Daoy (cell line): Measurements from ENCODE around the gene GSTT4. TPM values are rescaled to one million over a fixed set of nuclear protein-coding genes. Genes with fewer than 3 reads are reported as not detected.
A peak's percentile ranks its signal among the peaks of the same experiment; 100 is the strongest.
"Not testable (repeated sequence)": the region's sequence is repeated elsewhere in the genome, so short reads cannot be mapped to it uniquely, and the experiment has no call there.

Experiments used
- DNase-seq: peaks from one replicate; pipeline ENCODE4 v3.0.0-alpha.2; 2015; ENCODE audit warnings: low read depth
- total RNA-seq: library from RNA; depleted of rRNA; stranded (reverse); fragments of >200 nt; shearing (Covaris generic); gene quantifications from 2 replicates; pipeline ENCODE4 v1.2.3, GENCODE V29; 2014; rRNA removed

GSTT4 gene
- total RNA-seq, 1 experiment from 2014 or later = not detected

- not testable (repeated sequence) for DNase-seq
Measured at GRCh38 chr22:23952794-23953405, 52.4 kb downstream of the GSTT4 start.

DNA sequence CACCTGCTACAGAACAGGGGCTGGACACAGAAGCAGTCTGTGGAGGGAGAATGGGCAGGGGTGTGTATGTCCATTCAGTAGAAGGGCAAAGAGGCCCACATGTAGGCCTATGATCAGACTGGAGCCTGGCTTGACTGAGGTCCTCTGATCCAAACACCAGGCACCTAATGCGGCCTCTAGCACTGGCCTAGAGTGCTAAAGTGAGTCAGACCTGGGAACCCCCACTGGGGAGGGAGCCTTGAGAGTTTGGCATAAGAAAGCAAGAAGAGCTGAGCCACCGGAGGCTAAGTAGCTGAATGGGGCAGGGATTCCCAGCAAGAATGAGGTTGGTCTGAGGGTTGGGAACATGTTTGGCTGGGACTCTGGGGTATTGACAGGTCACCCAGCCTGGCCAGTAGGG lies 53.9 kb downstream of the GSTT4 start:
- DNase-seq = peak; percentile 34

DNA sequence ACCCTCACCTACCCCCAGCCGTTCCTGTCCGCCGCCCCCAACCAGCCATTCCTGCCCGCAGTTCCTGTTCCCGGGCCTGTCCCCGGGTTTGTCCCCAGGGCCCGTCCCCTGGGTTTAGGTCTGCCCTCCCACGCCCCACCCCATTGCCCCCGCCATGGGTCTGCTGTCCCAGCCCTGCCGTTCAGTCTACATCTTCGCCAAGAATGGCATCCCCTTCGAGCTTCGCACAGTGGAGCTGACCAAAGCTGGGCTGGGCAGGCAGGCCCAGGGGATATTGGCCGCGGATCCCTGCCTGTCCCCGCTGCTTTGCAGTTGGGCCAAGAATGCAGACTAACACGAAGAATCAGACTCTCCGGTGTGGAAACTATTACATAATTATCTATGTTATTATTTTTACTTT lies 55.5 kb downstream of the GSTT4 start:
- not testable (repeated sequence) for DNase-seq

Other genes with a start within 250 kb of the GSTT4 start
- gene C22orf15, start 242.5 kb downstream of the GSTT4 start, total RNA-seq = not detected in 2 replicates
- 3.5 and 31.6 TPM in 2 replicates for gene CHCHD10, start 237.5 kb downstream of the GSTT4 start, total RNA-seq
- 0.34 and 4.2 TPM in 2 replicates for gene MMP11, start 232.6 kb downstream of the GSTT4 start, total RNA-seq
- gene SMARCB1, start 218.5 kb downstream of the GSTT4 start, total RNA-seq = 125 and 144 TPM in 2 replicates
- gene DERL3, start 166.4 kb downstream of the GSTT4 start, total RNA-seq = 0.24 and 0.57 TPM in 2 replicates
- gene SLC2A11, start 147.6 kb downstream of the GSTT4 start, total RNA-seq = 6.0 and 7.4 TPM in 2 replicates
- 224 and 296 TPM in 2 replicates for gene MIF, start 111.1 kb downstream of the GSTT4 start, total RNA-seq
- gene GSTT2B, start 44.3 kb downstream of the GSTT4 start, total RNA-seq = 0.68 and 0.91 TPM in 2 replicates
- gene DDTL, start 38.6 kb downstream of the GSTT4 start, total RNA-seq = 0.11 and 1.1 TPM in 2 replicates
- gene DDT, start 31.0 kb downstream of the GSTT4 start, total RNA-seq = 113 and 133 TPM in 2 replicates
- gene GSTT2, start 25.3 kb downstream of the GSTT4 start, total RNA-seq = not detected in 2 replicates
- 21.2 and 28.2 TPM in 2 replicates for gene CABIN1, start 5.9 kb upstream of the GSTT4 start, total RNA-seq
- gene SUSD2, start 176.0 kb upstream of the GSTT4 start, total RNA-seq = 0.29 TPM in 1 of 2 replicates, not detected in the other
- gene GGT5, start 239.6 kb upstream of the GSTT4 start, total RNA-seq = not detected in 2 replicates